Neural cell (in vitro differentiated cells): Measurements from ENCODE around the gene UBQLNL. TPM values are rescaled to one million over a fixed set of nuclear protein-coding genes. Genes with fewer than 3 reads are reported as not detected.

Experiments used
- H2AFZ ChIP-seq: fragments of 200-600, 300-800 bp; sonication (generic), shearing (Covaris generic); 2 replicates; pipeline ENCODE4 v1.6.0; 2014; ENCODE audit warnings: low read depth, mild to moderate bottlenecking, antibody characterized with exemption, low read length, moderate library complexity
- H3F3A ChIP-seq: fragments of 200-600 bp; shearing (Covaris generic); 2 replicates; pipeline ENCODE4 v1.6.1; 2016; ENCODE audit warnings: mild to moderate bottlenecking, moderate library complexity, mixed read lengths, antibody characterized with exemption, low read length; ENCODE audit not compliant: insufficient read depth, poor library complexity, severe bottlenecking
- H3K27ac ChIP-seq: fragments of 200-600, 300-800 bp; sonication (generic), shearing (Covaris generic); 2 replicates; pipeline ENCODE4 v1.5.1; 2014; ENCODE audit warnings: mild to moderate bottlenecking, low read length, moderate library complexity
- H3K27me3 ChIP-seq: fragments of 300-800, 200-600 bp; sonication (generic), shearing (Covaris generic); 2 replicates; pipeline ENCODE4 v1.6.0; 2014; ENCODE audit warnings: mild to moderate bottlenecking, low read depth, low read length, moderate library complexity; ENCODE audit not compliant: insufficient read depth
- H3K36me3 ChIP-seq: fragments of 300-800, 200-600 bp; sonication (generic), shearing (Covaris generic); 2 replicates; pipeline ENCODE4 v1.5.1; 2014; ENCODE audit warnings: mild to moderate bottlenecking, antibody characterized with exemption, low read length, moderate library complexity; ENCODE audit not compliant: insufficient read depth
- H3K4me2 ChIP-seq: fragments of 300-800, 200-600 bp; sonication (generic), shearing (Covaris generic); 2 replicates; pipeline ENCODE4 v1.6.0; 2014; ENCODE audit warnings: mild to moderate bottlenecking, low read length
- H3K4me3 ChIP-seq: fragments of 300-800, 200-600 bp; sonication (generic), shearing (Covaris generic); 2 replicates; pipeline ENCODE4 v1.5.1; 2014; ENCODE audit warnings: mild to moderate bottlenecking, low read length, moderate library complexity
- H3K79me2 ChIP-seq: fragments of 200-600 bp; shearing (Covaris generic); replicated peaks from 2 replicates; pipeline ENCODE4 v1.6.0; 2014; ENCODE audit warnings: mild to moderate bottlenecking, low read length, moderate library complexity; ENCODE audit not compliant: insufficient read depth
- H3K9ac ChIP-seq: fragments of 300-800, 200-600 bp; sonication (generic), shearing (Covaris generic); 2 replicates; pipeline ENCODE4 v1.6.1; 2016; ENCODE audit warnings: mild to moderate bottlenecking, low read length, mixed read lengths
- H3K9me2 ChIP-seq: fragments of 200-600 bp; shearing (Covaris generic); 2 replicates; pipeline ENCODE4 v1.6.1; 2016; ENCODE audit warnings: mild to moderate bottlenecking, low read length, mixed read lengths; ENCODE audit not compliant: insufficient read depth
- H3K9me3 ChIP-seq: fragments of 200-600, 300-800 bp; sonication (generic), shearing (Covaris generic); 2 replicates; pipeline ENCODE4 v1.6.1; 2016; ENCODE audit warnings: mild to moderate bottlenecking, mixed run types, low read length, moderate library complexity, mixed read lengths
- H4K20me1 ChIP-seq: fragments of 200-600 bp; shearing (Covaris generic); 2 replicates; pipeline ENCODE4 v1.6.1; 2016; ENCODE audit warnings: mild to moderate bottlenecking, mixed run types; ENCODE audit not compliant: insufficient read depth
- EP300 ChIP-seq: fragments of 450-650 bp; conservative IDR thresholded peaks from 2 replicates; pipeline ENCODE4 v1.6.1; 2014; ENCODE audit warnings: antibody characterized with exemption, mild to moderate bottlenecking, moderate library complexity; ENCODE audit not compliant: poor library complexity, severe bottlenecking
- EZH2 ChIP-seq: fragments of 200-600, 300-800 bp; shearing (Covaris generic), sonication (generic); IDR thresholded peaks from 2 replicates; pipeline ENCODE4 v1.6.1; 2014; ENCODE audit warnings: antibody characterized with exemption, low read length, borderline replicate concordance, mild to moderate bottlenecking; ENCODE audit not compliant: insufficient read depth, poor library complexity, severe bottlenecking
- MXI1 ChIP-seq: fragments of 450-650 bp; conservative IDR thresholded peaks from 2 replicates; pipeline ENCODE4 v1.6.1; 2014; ENCODE audit warnings: antibody characterized with exemption, mild to moderate bottlenecking; ENCODE audit not compliant: poor library complexity, severe bottlenecking
- POLR2AphosphoS5 ChIP-seq: IDR thresholded peaks from 2 replicates; pipeline ENCODE4 v1.6.1; 2012
- RAD21 ChIP-seq: fragments of 450-650 bp; conservative IDR thresholded peaks from 2 replicates; pipeline ENCODE4 v1.6.1; 2014; ENCODE audit warnings: antibody characterized with exemption, mild to moderate bottlenecking, moderate library complexity
- SMC3 ChIP-seq: fragments of 450-650 bp; conservative IDR thresholded peaks from 2 replicates; pipeline ENCODE4 v1.6.1; 2014; ENCODE audit warnings: antibody characterized with exemption, mild to moderate bottlenecking, moderate library complexity; ENCODE audit not compliant: poor library complexity
- TAF1 ChIP-seq: IDR thresholded peaks from 2 replicates; pipeline ENCODE4 v1.6.1; 2012; ENCODE audit warnings: low read depth
- polyA minus RNA-seq: library from RNA; depleted of rRNA, polyadenylated mRNA; stranded (reverse); fragments of >200 nt; gene quantifications from 2 replicates; pipeline ENCODE4 v1.2.3, GENCODE V29; 2014
- polyA plus RNA-seq: library from polyadenylated mRNA; depleted of rRNA; stranded (reverse); fragments of >200 nt; gene quantifications from 2 replicates; pipeline ENCODE4 v1.2.3, GENCODE V29; 2014
- TF ChIP-seq, protein P1 (sequence below): IDR thresholded peaks from 2 replicates; pipeline ENCODE4 v1.6.1; 2012; ENCODE audit warnings: borderline replicate concordance
- TF ChIP-seq, protein P2 (sequence below): fragments of 450-650 bp; IDR thresholded peaks from 2 replicates; pipeline ENCODE4 v1.5.1; 2014; ENCODE audit warnings: antibody characterized with exemption, mild to moderate bottlenecking, moderate library complexity; ENCODE audit not compliant: poor library complexity, severe bottlenecking

Gene UBQLNL, protein sequence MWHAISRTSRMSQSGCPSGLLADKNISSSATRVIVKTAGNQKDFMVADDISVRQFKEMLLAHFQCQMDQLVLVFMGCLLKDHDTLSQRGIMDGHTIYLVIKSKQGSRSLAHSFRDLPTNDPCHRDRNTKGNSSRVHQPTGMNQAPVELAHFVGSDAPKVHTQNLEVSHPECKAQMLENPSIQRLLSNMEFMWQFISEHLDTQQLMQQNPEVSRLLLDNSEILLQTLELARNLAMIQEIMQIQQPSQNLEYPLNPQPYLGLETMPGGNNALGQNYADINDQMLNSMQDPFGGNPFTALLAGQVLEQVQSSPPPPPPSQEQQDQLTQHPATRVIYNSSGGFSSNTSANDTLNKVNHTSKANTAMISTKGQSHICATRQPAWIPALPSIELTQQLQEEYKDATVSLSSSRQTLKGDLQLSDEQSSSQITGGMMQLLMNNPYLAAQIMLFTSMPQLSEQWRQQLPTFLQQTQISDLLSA
- polyA plus RNA-seq (not detected in 2 replicates), polyA minus RNA-seq (not detected in 2 replicates)

DNA sequence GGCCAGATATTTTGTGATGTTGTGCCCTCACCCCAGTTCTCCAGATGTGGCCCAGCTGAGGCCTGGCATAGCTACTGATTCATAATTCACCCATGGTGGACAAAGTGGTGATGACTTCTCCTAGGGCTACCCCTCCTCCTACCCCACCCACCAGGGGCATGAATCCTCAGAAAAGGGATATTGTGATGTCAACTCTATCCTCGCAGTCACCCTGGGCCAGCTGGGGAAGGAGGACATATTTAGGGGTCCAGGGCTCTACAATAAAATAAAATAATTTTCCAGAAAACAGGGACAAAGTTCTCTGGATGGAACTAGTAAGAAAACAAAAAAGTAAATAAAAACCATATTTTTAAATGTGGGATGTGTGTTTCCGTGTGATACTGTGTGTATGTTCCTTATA lies at the start of gene UBQLNL:
TSS of gene UBQLNL (minus strand) at position 101 of the 400 bp plus-strand sequence. CDS start 258 bp downstream, outside the sequence.
- Histone ChIP-seq H3K36me3 (no peaks in the 10 kb centered on the region), H3K9me3 (no peaks in the 10 kb centered on the region), H2AFZ (no peak within 1 kb of the TSS), H4K20me1 (no peaks in the 10 kb centered on the region), H3K4me2 (no peak within 1 kb of the TSS), H3K27me3 (no peaks in the 10 kb centered on the region), H3F3A (no peaks in the 10 kb centered on the region), H3K79me2 (no peaks in the 10 kb centered on the region), H3K4me3 (no peak within 1 kb of the TSS), H3K27ac (no peak within 1 kb of the TSS), H3K9me2 (no peaks in the 10 kb centered on the region), H3K9ac (no peak within 1 kb of the TSS)
- TF ChIP-seq MXI1 (no peak), EP300 (no peak), SMC3 (no peak), RAD21 (no peak), TAF1 (no peak), POLR2AphosphoS5 (no peak), EZH2 (no peak)
- TF ChIP-seq, protein P1, sequence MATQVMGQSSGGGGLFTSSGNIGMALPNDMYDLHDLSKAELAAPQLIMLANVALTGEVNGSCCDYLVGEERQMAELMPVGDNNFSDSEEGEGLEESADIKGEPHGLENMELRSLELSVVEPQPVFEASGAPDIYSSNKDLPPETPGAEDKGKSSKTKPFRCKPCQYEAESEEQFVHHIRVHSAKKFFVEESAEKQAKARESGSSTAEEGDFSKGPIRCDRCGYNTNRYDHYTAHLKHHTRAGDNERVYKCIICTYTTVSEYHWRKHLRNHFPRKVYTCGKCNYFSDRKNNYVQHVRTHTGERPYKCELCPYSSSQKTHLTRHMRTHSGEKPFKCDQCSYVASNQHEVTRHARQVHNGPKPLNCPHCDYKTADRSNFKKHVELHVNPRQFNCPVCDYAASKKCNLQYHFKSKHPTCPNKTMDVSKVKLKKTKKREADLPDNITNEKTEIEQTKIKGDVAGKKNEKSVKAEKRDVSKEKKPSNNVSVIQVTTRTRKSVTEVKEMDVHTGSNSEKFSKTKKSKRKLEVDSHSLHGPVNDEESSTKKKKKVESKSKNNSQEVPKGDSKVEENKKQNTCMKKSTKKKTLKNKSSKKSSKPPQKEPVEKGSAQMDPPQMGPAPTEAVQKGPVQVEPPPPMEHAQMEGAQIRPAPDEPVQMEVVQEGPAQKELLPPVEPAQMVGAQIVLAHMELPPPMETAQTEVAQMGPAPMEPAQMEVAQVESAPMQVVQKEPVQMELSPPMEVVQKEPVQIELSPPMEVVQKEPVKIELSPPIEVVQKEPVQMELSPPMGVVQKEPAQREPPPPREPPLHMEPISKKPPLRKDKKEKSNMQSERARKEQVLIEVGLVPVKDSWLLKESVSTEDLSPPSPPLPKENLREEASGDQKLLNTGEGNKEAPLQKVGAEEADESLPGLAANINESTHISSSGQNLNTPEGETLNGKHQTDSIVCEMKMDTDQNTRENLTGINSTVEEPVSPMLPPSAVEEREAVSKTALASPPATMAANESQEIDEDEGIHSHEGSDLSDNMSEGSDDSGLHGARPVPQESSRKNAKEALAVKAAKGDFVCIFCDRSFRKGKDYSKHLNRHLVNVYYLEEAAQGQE, result no peak
- TF ChIP-seq, protein P2, sequence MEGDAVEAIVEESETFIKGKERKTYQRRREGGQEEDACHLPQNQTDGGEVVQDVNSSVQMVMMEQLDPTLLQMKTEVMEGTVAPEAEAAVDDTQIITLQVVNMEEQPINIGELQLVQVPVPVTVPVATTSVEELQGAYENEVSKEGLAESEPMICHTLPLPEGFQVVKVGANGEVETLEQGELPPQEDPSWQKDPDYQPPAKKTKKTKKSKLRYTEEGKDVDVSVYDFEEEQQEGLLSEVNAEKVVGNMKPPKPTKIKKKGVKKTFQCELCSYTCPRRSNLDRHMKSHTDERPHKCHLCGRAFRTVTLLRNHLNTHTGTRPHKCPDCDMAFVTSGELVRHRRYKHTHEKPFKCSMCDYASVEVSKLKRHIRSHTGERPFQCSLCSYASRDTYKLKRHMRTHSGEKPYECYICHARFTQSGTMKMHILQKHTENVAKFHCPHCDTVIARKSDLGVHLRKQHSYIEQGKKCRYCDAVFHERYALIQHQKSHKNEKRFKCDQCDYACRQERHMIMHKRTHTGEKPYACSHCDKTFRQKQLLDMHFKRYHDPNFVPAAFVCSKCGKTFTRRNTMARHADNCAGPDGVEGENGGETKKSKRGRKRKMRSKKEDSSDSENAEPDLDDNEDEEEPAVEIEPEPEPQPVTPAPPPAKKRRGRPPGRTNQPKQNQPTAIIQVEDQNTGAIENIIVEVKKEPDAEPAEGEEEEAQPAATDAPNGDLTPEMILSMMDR, result no peak

DNA sequence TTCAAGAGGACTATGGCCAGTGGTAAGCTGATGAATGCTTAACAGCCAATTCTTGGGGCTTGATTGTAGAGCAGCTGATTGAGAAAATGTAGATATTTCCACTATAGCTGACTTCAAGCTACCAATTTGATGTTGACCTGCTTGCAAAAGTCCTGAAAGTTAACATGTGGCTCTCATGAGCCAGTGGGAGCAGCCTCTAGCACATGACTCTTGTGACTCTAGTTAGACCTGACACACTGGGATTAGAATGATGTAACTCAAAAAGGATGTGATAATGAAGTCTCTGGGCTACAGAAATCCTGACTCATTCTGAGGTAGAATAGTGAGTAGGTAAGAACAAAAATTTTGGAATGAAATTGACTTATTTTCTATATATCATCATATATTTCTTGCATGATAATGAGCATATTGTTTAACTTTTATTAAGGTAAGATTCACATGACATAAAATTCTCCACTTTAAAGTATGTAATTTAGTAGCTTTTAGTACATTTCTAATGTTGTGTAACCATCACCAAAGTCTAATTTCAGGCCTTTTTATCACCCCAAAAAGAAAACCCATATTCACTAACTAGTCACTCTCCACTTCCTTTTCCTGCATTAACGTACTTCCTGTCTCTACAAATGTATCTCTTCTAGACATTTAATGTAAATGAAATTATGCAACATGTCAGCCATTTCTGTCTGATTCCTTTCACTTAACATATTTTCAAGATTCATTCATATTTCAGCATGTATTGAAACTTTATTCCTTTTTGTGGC lies 47.9 kb upstream of the UBQLNL start:
- Histone ChIP-seq H3K9me3 (no peaks in the 10 kb centered on the region), H3K9me2 (no peaks in the 10 kb centered on the region), H3K4me2 (no peak overlapping the region), H4K20me1 (no peaks in the 10 kb centered on the region), H3K27ac (no peak overlapping the region), H3K9ac (no peak overlapping the region), H3K27me3 (no peaks in the 10 kb centered on the region), H3K79me2 (no peaks in the 10 kb centered on the region), H2AFZ (no peak overlapping the region), H3F3A (no peaks in the 10 kb centered on the region), H3K36me3 (no peaks in the 10 kb centered on the region), H3K4me3 (no peak overlapping the region)
- TF ChIP-seq MXI1 (no peak), POLR2AphosphoS5 (no peak), EZH2 (no peak), EP300 (no peak), RAD21 (no peak), TAF1 (no peak), SMC3 (no peak)
- TF ChIP-seq, protein P2, result no peak
- TF ChIP-seq, protein P1, result no peak
